Measurements from ENCODE around the gene ABTB2.

Gene ABTB2

GRCh38 chr11:34105079-34105956, 252.5 kb downstream of the ABTB2 start, which contains the start of gene NAT10:
Gene NAT10 (plus strand): TSS chr11:34105629. CDS start chr11:34108226, 2,597 bp downstream.
- DNase-seq (ENCODE audit: low spot score), result peak; percentile 75

DNA sequence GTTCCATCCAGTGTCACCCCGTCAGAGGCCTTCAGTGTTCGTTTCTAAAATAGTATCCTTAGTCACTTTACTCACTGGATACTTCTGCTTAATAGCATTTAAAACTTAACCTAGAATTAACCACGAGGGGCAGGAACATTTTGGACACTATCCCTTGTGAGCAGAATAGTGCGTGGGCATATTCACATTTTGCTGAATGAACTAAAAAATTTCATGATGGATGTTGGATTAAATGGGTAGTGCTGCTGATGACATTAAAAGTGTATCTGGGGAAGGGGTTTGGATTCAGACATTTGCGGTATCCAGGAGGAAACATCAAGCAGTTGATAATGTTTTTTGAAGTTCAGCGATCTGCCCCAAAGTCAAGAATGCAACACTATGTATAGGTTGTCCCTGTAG, 253.1 kb downstream of the ABTB2 start:
- DNase-seq (ENCODE audit: low spot score), result no peak

Measured in HuH-7 (cell line).